Nephron progenitor cell (in vitro differentiated cells): ENCODE data around the gene PLXNB1.

Experiments
- DNase-seq: peaks from one replicate; pipeline ENCODE4 v3.0.0; 2021
- H3K27ac Mint-ChIP-seq: 2 replicates; pipeline ENCODE4 v1.8.0; 2021; ENCODE audit warnings: mild to moderate bottlenecking, moderate library complexity, mixed read lengths
- H3K27me3 Mint-ChIP-seq: 2 replicates; pipeline ENCODE4 v1.8.0; 2021; ENCODE audit warnings: mild to moderate bottlenecking, low read depth, mixed read lengths; ENCODE audit not compliant: poor library complexity
- H3K36me3 Mint-ChIP-seq: 2 replicates; pipeline ENCODE4 v1.8.0; 2021; ENCODE audit warnings: low read depth, mixed read lengths
- H3K4me1 Mint-ChIP-seq: 2 replicates; pipeline ENCODE4 v1.8.0; 2021; ENCODE audit warnings: mixed read lengths
- H3K4me3 Mint-ChIP-seq: 2 replicates; pipeline ENCODE4 v1.8.0; 2021; ENCODE audit warnings: mild to moderate bottlenecking, moderate library complexity, mixed read lengths
- H3K9me3 Mint-ChIP-seq: 2 replicates; pipeline ENCODE4 v1.8.0; 2021; ENCODE audit warnings: mild to moderate bottlenecking, moderate library complexity, mixed read lengths
- TF ChIP-seq, protein P1 (sequence below): fragments of 200-600 bp; sonication (generic); IDR thresholded peaks from 2 replicates; pipeline ENCODE4 v1.5.0; 2021; ENCODE audit warnings: antibody characterized with exemption

Gene PLXNB1

DNA sequence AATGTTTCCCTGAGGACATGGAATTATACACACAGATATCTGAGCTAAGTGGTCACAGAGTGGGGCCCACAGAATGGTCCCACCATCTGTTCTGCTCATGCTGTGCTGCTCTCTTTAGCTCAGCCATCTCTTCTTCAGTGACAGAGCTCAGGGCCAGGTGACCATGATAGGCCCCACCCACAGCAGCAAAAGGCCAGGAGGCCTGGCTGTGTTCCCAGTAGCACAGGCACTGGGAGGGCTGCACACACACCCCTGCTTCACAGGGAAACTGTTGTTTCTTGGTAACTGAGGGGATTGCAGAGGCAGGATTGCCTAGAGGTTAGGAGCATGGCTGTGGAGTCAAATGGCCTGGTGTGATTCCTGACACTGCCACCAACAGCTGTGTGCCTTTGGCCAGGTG lies 62.7 kb downstream of the PLXNB1 start:
- peaks cover 28% of the 10 kb centered on the region for H3K4me1 Mint-ChIP-seq
- peaks cover 40% of the 10 kb centered on the region for H3K9me3 Mint-ChIP-seq
- TF ChIP-seq, protein P1, sequence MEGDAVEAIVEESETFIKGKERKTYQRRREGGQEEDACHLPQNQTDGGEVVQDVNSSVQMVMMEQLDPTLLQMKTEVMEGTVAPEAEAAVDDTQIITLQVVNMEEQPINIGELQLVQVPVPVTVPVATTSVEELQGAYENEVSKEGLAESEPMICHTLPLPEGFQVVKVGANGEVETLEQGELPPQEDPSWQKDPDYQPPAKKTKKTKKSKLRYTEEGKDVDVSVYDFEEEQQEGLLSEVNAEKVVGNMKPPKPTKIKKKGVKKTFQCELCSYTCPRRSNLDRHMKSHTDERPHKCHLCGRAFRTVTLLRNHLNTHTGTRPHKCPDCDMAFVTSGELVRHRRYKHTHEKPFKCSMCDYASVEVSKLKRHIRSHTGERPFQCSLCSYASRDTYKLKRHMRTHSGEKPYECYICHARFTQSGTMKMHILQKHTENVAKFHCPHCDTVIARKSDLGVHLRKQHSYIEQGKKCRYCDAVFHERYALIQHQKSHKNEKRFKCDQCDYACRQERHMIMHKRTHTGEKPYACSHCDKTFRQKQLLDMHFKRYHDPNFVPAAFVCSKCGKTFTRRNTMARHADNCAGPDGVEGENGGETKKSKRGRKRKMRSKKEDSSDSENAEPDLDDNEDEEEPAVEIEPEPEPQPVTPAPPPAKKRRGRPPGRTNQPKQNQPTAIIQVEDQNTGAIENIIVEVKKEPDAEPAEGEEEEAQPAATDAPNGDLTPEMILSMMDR: no peak
- H3K36me3 Mint-ChIP-seq: peaks cover 18% of the 10 kb centered on the region
- H3K4me3 Mint-ChIP-seq: no peak overlapping the region
- H3K27me3 Mint-ChIP-seq: no peaks in the 10 kb centered on the region
- no peak overlapping the region for H3K27ac Mint-ChIP-seq
- DNase-seq: no peak

DNA sequence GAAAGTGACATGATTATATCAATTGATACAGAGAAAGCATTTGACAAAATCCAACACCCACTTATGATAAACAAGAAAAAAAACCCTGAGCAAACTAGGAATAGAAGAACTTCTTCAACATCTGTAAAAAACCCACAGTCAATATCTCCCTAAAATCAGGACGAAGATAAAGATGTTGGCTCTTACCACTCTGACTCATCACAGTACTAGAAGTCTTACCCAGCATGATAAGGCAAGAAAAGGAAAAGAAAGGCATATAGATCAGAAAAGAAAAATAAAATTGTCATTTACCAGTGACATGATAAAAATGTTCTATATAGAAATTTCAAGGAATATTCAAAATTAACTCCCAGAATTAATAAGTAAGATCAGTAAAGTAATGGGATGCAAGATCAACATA lies 65.0 kb downstream of the PLXNB1 start:
- Mint-ChIP-seq H3K4me3 (no peak overlapping the region), H3K27ac (no peak overlapping the region), H3K36me3 (peaks cover 29% of the 10 kb centered on the region), H3K4me1 (peaks cover 6% of the 10 kb centered on the region), H3K9me3 (peaks cover 60% of the 10 kb centered on the region), H3K27me3 (no peaks in the 10 kb centered on the region)
- TF ChIP-seq, protein P1: no peak
- no peak for DNase-seq

DNA sequence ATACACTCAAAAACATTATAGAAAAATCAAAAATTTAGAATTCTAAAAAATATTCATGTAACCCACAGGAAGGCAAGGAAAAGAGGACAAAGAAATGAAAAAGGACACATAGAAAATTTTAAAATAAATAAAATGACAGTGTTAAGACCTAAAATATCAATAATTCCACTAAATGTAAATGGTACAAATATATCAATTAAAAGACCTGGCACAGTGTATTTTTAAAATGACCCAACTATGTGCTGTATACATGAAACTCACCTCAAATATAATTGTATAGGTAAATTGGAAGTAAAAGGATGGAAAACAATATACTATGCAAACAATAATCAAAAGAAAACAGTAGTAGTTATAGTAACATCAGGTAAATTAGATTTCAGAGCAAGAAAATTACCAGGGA lies 68.0 kb downstream of the PLXNB1 start:
- H3K36me3 Mint-ChIP-seq: peaks cover 29% of the 10 kb centered on the region
- peaks cover 7% of the 10 kb centered on the region for H3K27me3 Mint-ChIP-seq
- no peak for DNase-seq
- H3K9me3 Mint-ChIP-seq: peaks cover 61% of the 10 kb centered on the region
- no peak overlapping the region for H3K4me3 Mint-ChIP-seq
- no peak overlapping the region for H3K27ac Mint-ChIP-seq
- H3K4me1 Mint-ChIP-seq: no peaks in the 10 kb centered on the region
- TF ChIP-seq, protein P1: no peak

DNA sequence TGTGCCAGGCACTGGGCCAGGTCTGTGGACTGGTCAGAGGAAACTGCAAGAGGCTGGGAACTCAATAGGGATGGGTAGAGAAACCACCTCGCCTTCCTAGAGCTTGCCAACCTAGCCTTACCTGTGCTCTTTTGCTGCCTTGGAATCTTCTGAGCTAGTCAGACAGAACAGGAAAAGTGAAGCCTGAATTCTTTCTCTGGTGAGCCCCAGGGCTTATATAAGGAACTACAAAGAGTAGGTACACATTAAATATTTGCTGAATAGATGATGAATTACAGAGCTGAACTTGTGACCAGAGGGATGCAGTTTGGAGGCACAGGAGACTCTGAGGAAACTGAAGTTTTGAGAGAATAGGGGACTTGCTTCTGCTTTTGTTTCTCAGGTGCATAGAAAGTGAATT lies 73.5 kb downstream of the PLXNB1 start:
- H3K9me3 Mint-ChIP-seq: peaks cover 31% of the 10 kb centered on the region
- peaks cover 6% of the 10 kb centered on the region for H3K36me3 Mint-ChIP-seq
- H3K4me1 Mint-ChIP-seq: no peaks in the 10 kb centered on the region
- H3K27ac Mint-ChIP-seq: no peak overlapping the region
- TF ChIP-seq, protein P1: no peak
- peaks cover 29% of the 10 kb centered on the region for H3K27me3 Mint-ChIP-seq
- no peak for DNase-seq
- no peak overlapping the region for H3K4me3 Mint-ChIP-seq

DNA sequence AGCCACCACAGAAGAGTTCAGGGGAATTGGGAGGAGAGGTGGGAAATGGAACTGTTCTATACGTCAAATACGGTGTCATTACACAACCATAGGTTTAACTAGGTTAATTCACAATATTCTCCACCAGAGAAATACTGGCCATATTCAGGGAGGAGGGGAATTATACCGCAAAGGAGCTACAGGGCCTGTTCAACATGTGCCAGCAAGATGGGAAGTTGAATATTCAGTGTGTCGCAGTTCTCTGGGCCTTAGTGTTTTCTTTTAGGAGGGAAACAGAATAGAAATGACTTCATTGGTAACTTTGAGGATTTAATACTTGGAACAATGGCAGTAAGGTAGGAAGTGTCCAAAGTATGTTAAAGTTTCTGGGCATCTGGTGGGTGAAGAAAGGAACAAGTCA lies 75.9 kb downstream of the PLXNB1 start:
- TF ChIP-seq, protein P1: no peak
- Mint-ChIP-seq H3K4me3 (no peak overlapping the region), H3K36me3 (no peaks in the 10 kb centered on the region), H3K4me1 (no peaks in the 10 kb centered on the region), H3K9me3 (peaks cover 10% of the 10 kb centered on the region), H3K27ac (no peak overlapping the region), H3K27me3 (peaks cover 37% of the 10 kb centered on the region)
- no peak for DNase-seq
